Endothelial cell of umbilical vein (primary cell): ENCODE data around the gene IGSF23. TPM values are rescaled to one million over a fixed set of nuclear protein-coding genes. Genes with fewer than 3 reads are reported as not detected.
"Not testable (repeated sequence)": the region's sequence is repeated elsewhere in the genome, so short reads cannot be mapped to it uniquely, and the experiment has no call there.

Source experiments
- BruUV-seq: library from RNA; stranded (reverse); fragments of 400-500 nt; replicated peaks from 2 replicates; lab custom pipeline; 2021; lab: Mats Ljungman, UMichigan
- CTCF ChIA-PET: fragments of 300-600, 350-600 bp; sonication (Branson Sonifier 250); formaldehyde crosslinking; loops from one replicate; lab custom pipeline; 2021; ENCODE audit warnings: antibody characterized with exemption, inconsistent platforms; lab: Charles Lee
- POLR2A ChIA-PET: fragments of 300-600, 350-600 bp; sonication (Branson Sonifier 250); formaldehyde crosslinking; loops from one replicate; lab custom pipeline; 2021; ENCODE audit warnings: antibody characterized with exemption, inconsistent platforms; lab: Charles Lee
- DNase-seq: peaks from one replicate; pipeline ENCODE4 v3.0.0-alpha.2; 2011; ENCODE audit warnings: low read depth, low spot score
- FAIRE-seq: peaks from 2 replicates; lab custom pipeline; 2011; peaks lifted over from hg19 to GRCh38; lab: Jason Lieb, UNC
- H2AFZ ChIP-seq: 2 replicates; pipeline ENCODE4 v1.6.0; 2012; ENCODE audit warnings: low read depth, low read length, control low read depth, inconsistent platforms
- H3K27ac ChIP-seq: 2 replicates; pipeline ENCODE4 v1.5.1; 2011; ENCODE audit warnings: low read depth, mild to moderate bottlenecking, control low read depth, low read length, moderate library complexity; ENCODE audit not compliant: insufficient read depth
- H3K27me3 ChIP-seq, 2 experiments: 2 replicates each; pipeline versions ENCODE4 v1.6.0 to v1.6.1; 2011; ENCODE audit warnings: low read length in 2 of 2, mixed read lengths in 1 of 2; ENCODE audit not compliant: control insufficient read depth in 2 of 2, insufficient read depth in 2 of 2
- H3K36me3 ChIP-seq, 2 experiments: 2 replicates in 1 of 2; 3 replicates in 1 of 2; pipeline ENCODE4 v1.5.1; 2011; ENCODE audit warnings: low read length in 2 of 2, mild to moderate bottlenecking in 1 of 2, moderate library complexity in 1 of 2; ENCODE audit not compliant: control insufficient read depth in 2 of 2, insufficient read depth in 2 of 2; ENCODE audit errors: extremely low read depth in 1 of 2
- H3K4me1 ChIP-seq: 3 replicates; pipeline ENCODE4 v1.5.1; 2011; ENCODE audit warnings: mild to moderate bottlenecking, low read length; ENCODE audit not compliant: control insufficient read depth, insufficient read depth; ENCODE audit errors: extremely low read depth
- H3K4me2 ChIP-seq: 2 replicates; pipeline ENCODE4 v1.6.1; 2011; ENCODE audit warnings: low read length, control low read depth, mixed read lengths; ENCODE audit not compliant: insufficient read depth
- H3K4me3 ChIP-seq, 3 experiments: fragments of 200-600 bp in 1 of 3; sonication (generic), shearing (Covaris generic) in 1 of 3; replicated peaks in 1 of 3; 2 replicates each; pipeline ENCODE4 v1.5.1; 2011 to 2016; ENCODE audit warnings: control low read depth in 3 of 3, low read length in 3 of 3, mild to moderate bottlenecking in 2 of 3, inconsistent platforms in 1 of 3, low read depth in 1 of 3, moderate library complexity in 1 of 3; ENCODE audit not compliant: insufficient read depth in 1 of 3
- H3K79me2 ChIP-seq: 2 replicates; pipeline ENCODE4 v1.6.0; 2012; ENCODE audit warnings: low read length, inconsistent platforms; ENCODE audit not compliant: control insufficient read depth, insufficient read depth
- H3K9ac ChIP-seq: replicated peaks from 2 replicates; pipeline ENCODE3; 2011; ENCODE audit warnings: low read length, control low read depth; ENCODE audit not compliant: insufficient read depth; ENCODE audit errors: extremely low read depth
- H3K9me1 ChIP-seq: replicated peaks from 3 replicates; pipeline ENCODE4 v1.6.0; 2011; ENCODE audit warnings: mild to moderate bottlenecking, low read length; ENCODE audit not compliant: control insufficient read depth, insufficient read depth; ENCODE audit errors: extremely low read depth
- H3K9me3 ChIP-seq: replicated peaks from 2 replicates; pipeline ENCODE4 v1.5.1; 2012; ENCODE audit warnings: low read length, inconsistent platforms; ENCODE audit not compliant: control insufficient read depth, insufficient read depth
- H4K20me1 ChIP-seq: replicated peaks from 2 replicates; pipeline ENCODE3; 2011; ENCODE audit warnings: mild to moderate bottlenecking, low read length; ENCODE audit not compliant: control insufficient read depth, insufficient read depth; ENCODE audit errors: extremely low read depth
- FOS ChIP-seq: IDR thresholded peaks from 2 replicates; pipeline ENCODE4 v1.6.1; 2011; ENCODE audit warnings: mild to moderate bottlenecking, low read length, moderate library complexity, borderline replicate concordance; ENCODE audit not compliant: insufficient read depth
- GATA2 ChIP-seq: IDR thresholded peaks from 2 replicates; pipeline ENCODE4 v1.7.0; 2011; ENCODE audit warnings: low read depth, mild to moderate bottlenecking, moderate library complexity, mixed read lengths, low read length; ENCODE audit not compliant: insufficient read length, insufficient read depth
- MAX ChIP-seq: IDR thresholded peaks from 2 replicates; pipeline ENCODE4 v1.6.1; 2011; ENCODE audit not compliant: insufficient read depth, insufficient read length
- MYC ChIP-seq: IDR thresholded peaks from one replicate; pipeline ENCODE4 v1.6.1; 2011; ENCODE audit warnings: mild to moderate bottlenecking, low read depth, low read length
- POLR2AphosphoS5 ChIP-seq: IDR thresholded peaks from 2 replicates; pipeline ENCODE4 v1.6.1; 2012; ENCODE audit warnings: low read depth, mild to moderate bottlenecking, control low read depth, low read length, moderate library complexity; ENCODE audit not compliant: insufficient read depth
- dilution Hi-C: fragments of 300-500 bp; cut with MboI; formaldehyde crosslinking; loops from one replicate; pipeline ENCODE4 v1.15.0; 2019; ENCODE audit warnings: low sequenced_read_pairs; ENCODE audit not compliant: extremely low pct_ligation_motif_present
- intact Hi-C: fragments of 100-400 bp; cut with micrococcal nuclease; formaldehyde crosslinking; loops from one replicate; pipeline ENCODE4 v1.10.0; 2022
- polyA plus RNA-seq, 4 experiments: library from polyadenylated mRNA; depleted of rRNA in 3 of 4; stranded (reverse) in 3 of 4; unstranded in 1 of 4; fragments of >200 nt; gene quantifications; 2 replicates each; pipeline versions ENCODE4 v1.2.1 to v1.2.3, GENCODE V29; 2011 to 2012; ENCODE audit warnings: missing spikeins in 1 of 4
- total RNA-seq: library from RNA; stranded (reverse); gene quantifications from 2 replicates; pipeline ENCODE4 v1.2.3, GENCODE V29; 2021

Gene IGSF23
- total and polyA plus RNA-seq, 2 donors (not counting 3 experiments of a cell fraction or from before 2014, with no cell fraction given), result 0.73 TPM; not detected in 1

GRCh38 chr19:44670027-44670426 is 56.7 kb downstream of the IGSF23 start:
- H3K27me3 ChIP-seq, H3K4me2 ChIP-seq, H3K4me3 ChIP-seq, H3K9me1 ChIP-seq, H4K20me1 ChIP-seq, FAIRE-seq, H3K4me1 ChIP-seq, H3K36me3 ChIP-seq, H3K79me2 ChIP-seq, H2AFZ ChIP-seq, BruUV-seq, dilution Hi-C loops, H3K27ac ChIP-seq, intact Hi-C loops, H3K9me3 ChIP-seq, DNase-seq, H3K9ac ChIP-seq: not testable (repeated sequence)
- ChIA-PET CTCF (interaction anchor here (1.4 kb wide), 1 partner anchor 101 kb away, joined by 8 read pairs; no protein-coding TSS in a partner anchor), POLR2A (interaction anchor here (0.7 to 1.1 kb wide), 2 partner anchors 101 to 463 kb away, joined by 5 to 9 read pairs; no protein-coding TSS in a partner anchor)

- no peak within 1 kb of the TSS for H3K27ac ChIP-seq
These were observed 58.0 kb downstream of the IGSF23 start, which contains the start of gene CEACAM19 for GRCh38 chr19:44671400-44671799. TSS of gene CEACAM19 (plus strand) at chr19:44671482. CDS start at chr19:44671932, 450 bp downstream.

More at GRCh38 chr19:44671400-44671799, 58.0 kb downstream of the IGSF23 start, which contains the start of gene CEACAM19:
- Histone ChIP-seq H4K20me1 (no peaks in the 10 kb centered on the region), H3K4me1 (no peaks in the 10 kb centered on the region), H3K9me1 (no peaks in the 10 kb centered on the region), H3K79me2 (no peaks in the 10 kb centered on the region), H2AFZ (no peak within 1 kb of the TSS), H3K4me2 (no peak within 1 kb of the TSS), H3K36me3 (peaks cover 0 to 2% of the 10 kb centered on the region in 2 experiments), H3K4me3 (no peak within 1 kb of the TSS), H3K9me3 (no peaks in the 10 kb centered on the region), H3K9ac (no peak within 1 kb of the TSS), H3K27me3 (no peaks in the 10 kb centered on the region)
- POLR2A ChIA-PET, result no interaction called here
- no TSS peak for BruUV-seq
- dilution Hi-C loops (no loop called here), intact Hi-C loops (no loop called here)
- CTCF ChIA-PET, result interaction anchor here (1.1 to 1.7 kb wide), 2 partner anchors 99 to 101 kb away, joined by 3 to 5 read pairs; no protein-coding TSS in a partner anchor
- TF ChIP-seq MYC, result no peak
- no peak for TF ChIP-seq MAX
- TF ChIP-seq POLR2AphosphoS5, result no peak
- TF ChIP-seq GATA2, result no peak
- TF ChIP-seq FOS, result no peak
- no peak for FAIRE-seq
- no peak for DNase-seq
